A549 treated with DMSO at 1 μM for 4 hours (cell line): Measurements from ENCODE around the gene ATP5PF. TPM values are rescaled to one million over a fixed set of nuclear protein-coding genes. Genes with fewer than 3 reads are reported as not detected.

ENCODE experiments used
- total RNA-seq: library from RNA; stranded (reverse); fragments of 200-300 nt; extraction: Qiagen RNA extraction; gene quantifications from 5 replicates; pipeline ENCODE4 v1.2.3, GENCODE V29; 2022; ENCODE audit warnings: low read depth

The ATP5PF gene
- total RNA-seq: 206 to 245 TPM (median 222 TPM) in 5 replicates

DNA sequence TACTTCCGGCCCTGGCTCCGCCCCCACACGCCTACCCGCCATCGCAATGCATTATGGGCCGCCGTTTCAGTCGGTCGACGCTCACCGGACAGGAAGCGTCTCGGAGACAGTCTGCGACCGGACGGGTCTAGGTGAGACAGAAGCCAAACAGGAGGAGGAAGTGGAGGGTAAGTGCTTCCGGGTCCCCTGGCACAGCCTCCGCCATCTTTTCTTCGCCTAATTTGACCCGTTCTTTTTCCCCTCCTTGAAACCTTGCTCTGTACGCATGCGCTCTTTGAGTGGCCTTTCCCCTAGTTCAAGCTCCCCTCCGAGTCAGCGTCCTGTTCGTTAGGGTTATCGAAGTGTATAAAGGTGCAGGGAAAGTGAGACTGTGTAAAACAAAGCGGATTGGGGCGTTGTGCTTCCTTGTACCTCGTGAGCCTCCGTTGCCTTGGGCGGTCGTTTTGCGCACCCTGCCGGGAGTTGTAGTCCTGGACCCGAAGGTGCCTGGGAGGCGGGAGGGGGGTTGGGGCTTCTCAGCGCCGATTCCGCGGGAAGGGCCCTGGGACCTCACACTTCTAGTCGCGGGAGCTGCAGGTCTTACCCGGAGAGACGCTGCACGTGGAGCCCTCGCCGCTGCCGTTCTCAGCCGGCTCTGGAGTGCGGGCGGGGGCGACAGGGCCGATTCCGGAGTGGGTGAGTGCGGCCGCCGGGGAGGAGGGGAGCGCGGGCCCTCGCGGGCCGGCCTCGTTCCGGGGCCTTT, at the start of gene ATP5PF, which contains the start of gene GABPA:
Gene ATP5PF (minus strand): TSS at position 1 of the 742 bp plus-strand sequence. CDS start 5,110 bp downstream, outside the sequence.
Gene GABPA (plus strand): TSS at position 69 of the 742 bp plus-strand sequence. CDS start 6,627 bp downstream, outside the sequence.

Other genes with a start within 250 kb of the ATP5PF start
- 32.8 to 41.4 TPM (median 36.0 TPM) in 5 replicates for gene MRPL39, start 127.4 kb downstream of the ATP5PF start, total RNA-seq
- 0.09 TPM in 1 of 5 replicates, not detected in the others for gene JAM2, start 95.6 kb downstream of the ATP5PF start, total RNA-seq
- 6.3 to 11.0 TPM (median 7.5 TPM) in 5 replicates for gene GABPA, start 68 bp upstream of the ATP5PF start, total RNA-seq